Panc1 (cell line): Measurements from ENCODE around the gene IFI30.

Experiments
- CTCF ChIP-seq: fragments of 450-650 bp; IDR thresholded peaks from 2 replicates; pipeline ENCODE4 v1.5.1; 2017; ENCODE audit warnings: mild to moderate bottlenecking
- POLR2AphosphoS5 ChIP-seq: IDR thresholded peaks from 2 replicates; pipeline ENCODE4 v1.6.1; 2012; ENCODE audit warnings: mild to moderate bottlenecking, low read depth, low read length, moderate library complexity

GRCh38 chr19:18158467-18158866, 15.1 kb upstream of the IFI30 start:
- TF ChIP-seq CTCF (no peak), POLR2AphosphoS5 (no peak)
